HG03196 (cell line): ENCODE results near the gene TEX35.

Source experiments
- ATAC-seq: cut with Tn5 transposase; IDR thresholded peaks from one replicate; pipeline ENCODE4 v1.9.1; 2021; ENCODE audit not compliant: unreplicated experiment

TEX35 gene

DNA sequence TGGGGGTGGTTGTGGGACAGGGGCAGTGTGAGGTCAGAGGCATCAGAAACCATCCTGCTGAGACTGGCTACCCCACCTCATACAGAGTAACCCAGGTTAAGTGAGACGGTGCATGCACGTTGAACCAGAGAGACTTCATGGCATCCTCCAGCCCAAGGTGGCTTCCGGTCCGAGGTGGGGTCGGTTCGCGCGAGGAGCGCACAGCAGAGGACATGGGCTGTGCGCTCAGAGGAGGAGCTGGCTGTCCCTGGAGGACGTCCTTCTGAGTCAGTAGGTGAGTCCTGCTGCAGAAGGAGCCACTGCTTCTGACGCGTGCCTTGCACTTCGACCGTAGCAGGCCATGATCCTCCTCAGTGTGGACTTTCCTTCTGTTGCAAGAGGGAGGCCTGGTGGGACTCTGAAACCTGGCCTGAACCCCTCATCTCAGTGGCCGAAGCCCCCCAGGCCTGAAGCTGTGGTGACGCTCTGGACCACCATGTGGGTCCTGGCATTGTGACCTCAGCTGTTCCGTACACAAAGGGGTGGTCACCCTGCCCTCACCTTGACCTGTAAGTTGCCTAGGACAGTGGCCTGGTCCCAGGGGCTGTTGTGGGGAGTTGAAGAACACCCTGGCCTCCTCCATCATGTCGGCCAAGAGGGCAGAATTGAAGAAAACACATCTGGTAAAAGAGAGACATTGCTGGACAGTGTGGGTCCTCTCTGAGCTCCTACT lies at the start of gene TEX35:
TEX35 (plus strand) TSS at position 544 of the 712 bp plus-strand sequence; CDS start at position 624, 80 bp downstream.
- no peak for ATAC-seq

DNA sequence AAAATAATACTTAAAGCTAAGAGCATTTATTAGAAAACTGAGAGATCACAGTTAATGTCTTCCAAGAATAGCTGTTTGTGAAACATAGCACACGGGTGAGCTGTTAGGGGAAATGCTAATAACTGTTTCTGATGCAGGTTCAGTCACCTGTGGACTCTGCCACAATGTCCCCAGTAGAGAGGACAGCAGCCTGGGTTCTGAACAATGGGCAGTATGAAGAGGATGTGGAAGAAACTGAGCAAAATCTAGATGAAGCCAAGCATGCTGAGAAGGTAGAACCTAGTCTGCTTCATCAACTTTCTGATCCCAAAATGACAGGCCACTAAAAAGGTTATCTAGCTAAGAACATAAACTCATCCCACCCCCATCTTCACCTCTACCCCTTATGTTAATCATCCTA lies 48.8 kb upstream of the TEX35 start:
- ATAC-seq: no peak

DNA sequence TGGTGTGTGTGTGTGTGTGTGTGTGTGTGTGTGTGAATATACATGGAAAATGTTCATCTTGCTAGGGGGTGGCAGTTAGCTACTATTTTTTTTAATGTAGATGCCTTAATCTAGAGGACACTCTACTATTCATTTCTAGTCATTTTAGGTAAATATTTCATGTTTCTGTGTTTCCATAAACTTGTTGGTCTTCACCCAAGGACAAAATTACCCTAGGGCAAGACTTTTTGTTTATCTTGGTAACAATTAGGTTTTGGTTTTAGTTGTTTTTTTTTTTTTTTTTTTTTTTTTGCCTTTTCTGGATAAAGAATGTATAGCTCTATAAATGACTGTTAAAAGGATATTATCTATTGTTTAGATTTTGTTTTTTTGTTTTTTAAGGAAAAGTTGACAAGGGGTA lies 48.3 kb upstream of the TEX35 start:
- no peak for ATAC-seq

DNA sequence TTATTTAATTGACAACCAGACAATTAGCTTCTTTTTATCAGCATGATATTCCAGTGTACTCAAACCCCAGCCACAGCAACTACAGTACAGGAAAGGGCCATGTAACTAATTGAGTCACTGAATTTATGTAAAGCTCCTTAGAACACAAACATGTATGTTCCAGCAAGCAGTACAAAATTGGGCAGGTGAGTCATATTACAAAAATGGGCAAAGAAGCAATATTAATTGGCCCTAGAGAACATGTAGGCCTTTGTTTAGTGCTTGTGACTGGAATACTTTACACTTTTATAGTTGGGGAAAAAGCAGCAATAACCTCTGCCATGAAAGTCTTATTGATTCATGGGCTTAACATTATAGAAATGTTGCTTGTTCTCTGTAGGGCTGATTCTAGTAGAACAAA lies 47.9 kb upstream of the TEX35 start:
- no peak for ATAC-seq

DNA sequence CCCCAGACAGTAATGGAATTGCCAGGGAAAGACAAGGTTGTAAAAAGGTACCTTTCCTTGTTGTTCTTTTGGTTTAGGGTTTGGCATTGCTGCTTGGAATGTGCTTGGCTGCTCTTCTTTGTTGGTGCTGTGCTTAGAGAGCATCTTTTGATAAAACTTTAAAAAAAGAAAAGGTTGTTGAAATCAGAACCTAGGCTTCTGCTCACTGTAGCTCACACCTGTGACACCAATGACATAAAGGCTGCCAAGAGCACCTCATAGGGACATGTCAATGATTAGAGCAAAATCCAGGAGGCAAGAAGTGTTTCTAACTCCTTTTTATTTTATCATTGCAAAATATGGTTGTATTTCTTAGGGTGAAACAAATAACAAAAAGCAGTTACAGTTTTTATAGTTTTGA lies 45.1 kb upstream of the TEX35 start:
- no peak for ATAC-seq

DNA sequence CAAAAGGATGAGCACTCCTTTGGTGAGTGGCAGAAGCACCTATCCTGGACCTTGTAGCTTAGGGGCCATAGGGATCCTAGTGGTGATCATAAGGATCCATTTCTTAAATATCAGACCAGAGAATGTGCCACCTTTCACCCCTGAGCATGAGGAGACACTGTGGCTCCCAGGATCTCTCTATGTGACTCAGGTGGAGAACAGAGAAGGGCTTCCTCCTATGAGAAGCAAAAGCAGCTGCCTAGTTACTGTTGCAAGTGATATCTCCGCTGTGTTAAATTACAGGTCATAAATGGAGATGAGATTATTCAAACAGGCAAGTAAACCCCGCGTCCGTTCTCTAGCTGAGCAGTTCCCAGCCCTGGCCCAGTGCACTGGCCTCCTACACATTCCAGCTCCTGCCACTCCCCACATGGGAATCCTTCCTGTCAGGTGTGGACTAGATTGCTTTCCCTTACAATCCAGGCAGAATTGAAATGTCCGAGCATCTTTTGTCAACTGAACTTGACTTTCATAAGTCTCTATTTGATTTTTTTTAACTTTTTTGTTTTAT lies 42.4 kb upstream of the TEX35 start:
- ATAC-seq: no peak

DNA sequence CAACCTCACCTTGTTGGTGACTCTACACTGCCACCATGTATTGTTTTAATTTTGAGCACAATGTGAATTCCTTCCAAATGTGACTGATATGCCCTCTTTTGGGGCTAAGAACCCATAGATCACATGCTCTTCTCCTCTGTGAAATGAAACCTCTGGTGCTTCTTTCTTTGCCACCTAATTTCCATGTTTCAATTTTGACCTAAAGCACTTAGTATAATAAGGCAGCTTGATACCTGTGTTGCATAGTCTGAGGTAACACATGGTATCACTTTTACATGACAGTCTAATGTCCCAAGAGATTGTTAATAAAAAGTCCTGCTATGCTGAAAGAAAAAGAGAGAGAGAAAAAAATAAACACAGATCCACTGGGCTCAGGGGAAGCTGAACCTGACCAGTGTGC lies 40.4 kb upstream of the TEX35 start:
- no peak for ATAC-seq

DNA sequence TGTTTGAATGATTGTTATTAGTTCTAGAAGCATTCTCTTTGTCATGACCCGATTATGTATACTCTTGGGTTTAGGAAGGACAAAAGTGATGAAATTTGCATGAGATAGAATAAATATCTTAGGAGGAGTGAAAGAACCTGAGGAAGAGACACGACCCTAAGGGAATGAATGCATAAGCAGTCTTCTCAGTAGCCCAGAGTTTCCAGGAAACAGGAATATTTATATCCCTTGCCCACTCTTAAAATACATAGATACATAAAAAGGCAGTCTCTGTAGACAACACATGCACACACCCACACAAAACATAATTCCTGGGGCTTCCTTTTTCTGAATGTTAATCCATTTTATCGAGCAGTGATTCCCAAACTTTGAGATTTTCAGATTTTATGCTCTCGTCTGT lies 35.5 kb upstream of the TEX35 start:
- ATAC-seq: no peak

DNA sequence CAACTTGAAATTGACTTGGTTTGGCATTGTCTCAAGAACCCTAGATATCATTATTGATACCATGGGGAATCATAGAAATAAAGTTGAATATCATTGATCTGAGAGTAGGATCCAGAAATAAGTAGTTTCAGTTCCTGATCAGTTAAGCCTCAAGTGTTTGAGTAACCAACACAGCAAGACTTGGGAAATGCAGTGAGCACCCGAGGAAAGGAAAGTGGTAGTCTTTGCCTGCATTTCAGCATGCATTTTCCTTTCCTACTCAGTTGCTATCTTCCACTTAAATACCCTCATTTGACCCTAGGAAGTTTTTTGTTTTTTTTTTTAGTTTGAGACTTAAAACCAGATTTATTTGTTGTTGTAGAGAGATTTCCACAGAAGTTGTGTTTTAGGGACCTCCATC lies 35.1 kb upstream of the TEX35 start:
- no peak for ATAC-seq

DNA sequence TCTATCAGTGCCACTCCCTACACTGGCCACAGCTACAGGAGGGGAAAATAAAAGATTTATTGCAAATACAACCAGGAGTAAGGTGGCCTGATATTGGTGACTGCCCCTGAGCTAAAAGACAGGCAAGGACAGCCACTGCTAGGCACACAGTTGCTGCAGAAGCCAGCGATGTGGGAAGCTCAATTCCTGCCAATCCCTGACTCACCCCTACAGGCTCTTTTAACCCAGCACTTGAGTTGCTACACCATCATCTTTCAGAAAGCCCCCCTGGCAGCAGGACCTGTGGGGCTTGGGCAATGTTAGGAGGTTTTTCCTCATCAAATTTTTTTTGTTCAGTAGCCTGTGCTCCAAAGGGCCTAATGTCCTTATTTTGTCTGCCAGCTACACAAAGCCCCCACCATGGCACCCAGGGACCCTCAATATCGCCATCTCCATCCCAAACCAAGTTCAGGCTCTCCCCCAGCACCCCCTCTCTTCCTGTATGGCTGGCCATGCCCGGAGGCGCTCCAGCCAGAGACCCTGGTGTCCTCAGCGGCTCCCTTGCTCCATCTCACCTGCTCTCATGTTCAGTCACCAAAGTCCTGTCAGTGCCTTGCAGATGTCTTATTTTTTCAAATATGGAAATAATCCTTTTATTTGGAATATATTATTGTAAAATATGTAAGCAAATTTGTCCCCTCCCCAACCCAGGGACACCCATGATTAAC lies 29.5 kb upstream of the TEX35 start:
- ATAC-seq: no peak

DNA sequence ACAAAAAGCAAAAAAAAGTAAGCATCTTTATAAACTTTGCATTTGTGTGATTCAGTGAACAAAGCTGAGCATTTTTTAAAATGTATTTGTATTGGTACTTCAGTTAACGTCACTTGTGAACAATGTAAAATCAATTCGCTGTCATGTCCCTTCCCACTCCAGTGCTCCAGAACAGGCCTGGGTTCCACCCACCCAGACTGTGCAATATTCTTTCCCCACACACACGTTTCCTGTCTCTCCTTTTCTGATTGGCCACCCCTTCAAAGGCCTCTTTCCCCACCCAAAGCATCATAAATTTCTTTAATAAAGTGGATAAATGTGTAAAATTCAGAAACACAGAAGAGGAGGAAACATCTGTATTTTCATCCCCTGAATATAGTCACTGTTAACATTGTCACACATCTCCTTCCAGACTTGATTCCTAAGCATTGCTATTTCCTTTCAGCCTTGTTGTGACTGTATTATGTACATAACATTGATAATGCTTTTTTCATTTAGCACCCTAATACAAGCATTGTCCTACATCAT lies 28.1 kb upstream of the TEX35 start:
- no peak for ATAC-seq

DNA sequence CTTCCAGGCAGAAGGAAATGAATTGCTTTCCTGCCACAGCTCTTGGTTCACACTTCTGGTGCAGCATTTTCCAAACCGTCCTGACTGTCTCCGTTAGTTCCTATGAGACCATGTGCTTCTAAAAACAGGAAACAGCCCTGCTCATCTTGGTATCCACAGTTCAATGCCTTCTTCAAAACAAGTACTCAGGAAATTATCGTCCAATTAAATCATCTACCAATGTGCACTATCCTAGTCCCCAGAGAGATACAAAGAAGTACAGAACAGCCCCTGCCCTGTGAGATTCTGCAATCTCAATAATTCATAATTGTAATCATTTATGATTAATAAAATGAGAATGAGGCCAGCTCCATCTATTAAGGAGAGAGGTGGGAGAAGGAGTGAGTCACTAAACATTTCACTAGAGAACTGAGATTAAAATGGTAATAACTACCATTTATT lies 27.3 kb upstream of the TEX35 start:
- no peak for ATAC-seq

DNA sequence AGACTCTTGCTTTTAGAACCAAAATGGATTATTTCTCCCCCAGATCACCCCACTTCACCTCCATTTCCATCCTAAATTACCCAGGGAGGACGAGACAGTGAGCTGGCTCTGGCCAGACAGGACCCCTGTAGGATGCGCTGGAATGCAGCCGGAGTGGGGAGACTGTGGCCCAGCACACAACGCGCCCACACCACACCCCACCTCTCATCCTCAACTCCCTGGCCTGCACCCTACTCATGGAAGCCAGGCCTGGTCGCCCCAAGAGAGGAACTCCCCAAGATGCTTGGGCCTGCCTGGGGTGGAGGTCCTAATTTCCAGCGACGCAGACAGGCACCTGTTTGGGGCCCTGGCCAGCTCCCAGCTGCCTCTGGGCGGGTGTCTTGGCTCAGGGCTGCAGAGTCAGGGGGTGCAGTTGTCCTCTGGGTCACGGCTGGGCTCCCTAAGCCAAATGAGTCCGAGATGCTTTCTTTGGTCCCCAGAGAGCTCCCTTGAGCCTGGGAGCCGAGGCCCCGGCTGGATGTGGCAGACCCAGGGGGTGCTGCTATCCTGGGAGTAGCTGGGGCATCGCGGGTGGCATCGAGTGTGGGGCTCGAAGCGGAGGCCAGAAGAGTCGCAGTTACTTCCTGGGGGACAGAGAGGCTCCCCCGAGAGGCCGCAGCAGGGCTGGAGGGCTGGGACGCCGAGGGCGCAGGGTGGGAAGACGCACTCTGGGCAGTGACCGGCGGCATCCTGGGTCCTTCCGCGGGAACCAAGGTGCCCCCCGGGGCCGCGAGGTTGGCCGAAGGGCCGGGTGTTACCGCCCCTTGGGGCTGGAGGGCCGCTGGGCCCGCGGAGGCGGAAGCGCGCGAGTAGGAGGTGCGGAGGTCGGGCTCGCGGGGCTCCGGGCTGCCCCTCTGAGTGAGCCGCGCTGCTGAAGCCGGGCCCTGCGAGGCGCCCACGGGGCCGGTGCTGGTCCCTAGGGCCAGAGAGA lies 26.5 kb upstream of the TEX35 start:
- ATAC-seq: no peak

DNA sequence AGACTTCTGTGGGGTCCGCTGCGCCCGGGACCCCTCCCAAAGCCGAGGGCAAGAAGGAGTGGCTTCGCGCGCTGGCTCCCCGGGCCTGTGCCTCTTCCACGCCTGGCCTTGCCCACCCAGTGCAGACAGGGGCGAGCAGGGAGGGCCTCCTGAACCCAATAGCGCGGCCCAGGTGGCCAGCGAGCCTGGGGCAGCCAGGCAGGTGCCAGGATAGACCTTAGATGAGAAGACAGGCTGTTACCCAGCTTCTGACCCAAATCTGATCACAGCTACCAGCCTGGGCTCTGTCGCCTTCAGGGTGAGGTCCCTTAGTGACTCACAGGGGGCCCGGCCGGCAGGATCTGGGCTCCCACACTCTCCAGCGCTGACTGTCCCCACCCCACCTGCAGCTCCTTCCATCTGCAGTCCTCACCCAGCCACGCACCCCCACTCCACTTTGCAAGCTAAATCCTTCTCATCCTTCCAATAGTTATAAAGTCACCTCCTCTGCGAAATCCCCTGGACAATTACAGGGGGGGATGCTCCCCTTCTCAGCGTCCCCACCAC lies 25.8 kb upstream of the TEX35 start:
- ATAC-seq: no peak

DNA sequence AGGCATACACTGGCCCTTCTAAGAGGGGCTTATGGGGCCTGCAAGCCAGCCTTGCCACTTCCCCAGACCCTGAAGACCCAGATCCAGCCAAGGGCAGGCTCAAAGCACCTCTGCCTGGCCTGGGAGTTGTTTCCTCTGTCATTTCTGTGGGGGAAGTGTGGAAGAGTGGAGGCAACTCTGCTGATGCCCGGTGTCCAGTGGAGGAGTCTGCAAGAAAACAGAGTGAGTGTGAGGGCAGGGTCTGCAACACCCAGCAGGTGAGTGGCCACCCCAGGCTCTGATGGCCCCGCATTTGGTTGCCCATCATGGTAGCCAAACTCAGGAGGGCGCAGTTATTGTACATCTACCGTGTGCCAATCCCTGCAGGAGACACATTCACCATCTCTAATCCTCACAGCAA lies 24.5 kb upstream of the TEX35 start:
- no peak for ATAC-seq

DNA sequence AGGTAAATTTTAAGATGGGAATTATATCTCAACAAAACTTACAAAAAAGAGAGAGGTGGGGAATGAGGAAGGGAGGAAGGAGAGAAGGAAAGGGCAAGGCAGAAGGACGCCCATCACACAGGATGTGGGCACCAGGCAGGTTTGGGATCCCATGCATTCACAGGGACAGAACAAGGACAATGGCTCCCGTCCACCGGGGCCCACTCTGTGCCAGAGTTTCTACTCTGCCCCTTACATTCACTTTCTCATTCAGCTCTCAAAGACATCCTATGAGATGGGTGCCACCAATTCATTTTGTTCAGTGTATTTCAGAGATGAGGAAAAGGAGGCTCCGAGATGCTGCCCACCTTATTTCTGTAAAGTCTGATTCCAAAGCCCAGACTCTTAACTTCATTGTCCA lies 23.5 kb upstream of the TEX35 start:
- no peak for ATAC-seq

DNA sequence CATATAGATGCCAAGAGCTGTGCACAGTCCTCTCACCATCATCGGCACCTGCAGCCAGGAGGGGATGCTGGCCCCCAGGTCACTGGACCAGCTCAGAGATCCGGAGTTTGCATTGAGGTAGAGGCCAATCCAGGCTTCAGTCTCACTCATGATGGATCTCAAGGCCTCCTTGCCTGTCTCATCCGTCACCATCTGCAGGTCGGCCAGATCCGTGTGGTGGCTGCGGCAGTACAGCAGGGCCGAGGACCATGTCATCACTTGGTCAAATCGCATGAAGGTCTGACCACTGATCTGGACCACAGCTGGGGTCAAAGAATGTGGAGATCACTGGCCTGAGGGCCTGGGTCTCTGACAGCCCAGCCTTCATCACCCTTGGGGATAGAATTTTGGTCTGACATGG lies 22.8 kb upstream of the TEX35 start:
- no peak for ATAC-seq

DNA sequence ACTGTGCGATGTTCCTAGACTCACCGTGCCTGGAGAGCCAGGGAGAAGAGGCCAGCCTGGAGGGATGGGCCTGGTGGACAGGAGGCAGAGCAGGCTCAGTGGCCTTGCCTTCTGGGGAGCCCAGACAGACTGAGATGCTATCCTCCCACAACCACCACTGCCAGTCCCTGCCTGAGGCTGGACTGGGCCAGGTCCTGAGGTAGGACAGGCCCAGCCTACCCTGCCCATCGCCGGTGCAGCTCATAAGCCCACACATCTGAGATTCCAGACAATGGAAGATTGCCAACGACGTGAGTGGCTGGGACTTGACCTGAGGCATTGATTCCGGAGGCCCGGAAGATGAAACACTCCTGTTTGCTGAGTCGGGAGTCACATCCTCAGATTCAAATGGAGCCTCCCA lies 21.9 kb upstream of the TEX35 start:
- ATAC-seq: no peak

DNA sequence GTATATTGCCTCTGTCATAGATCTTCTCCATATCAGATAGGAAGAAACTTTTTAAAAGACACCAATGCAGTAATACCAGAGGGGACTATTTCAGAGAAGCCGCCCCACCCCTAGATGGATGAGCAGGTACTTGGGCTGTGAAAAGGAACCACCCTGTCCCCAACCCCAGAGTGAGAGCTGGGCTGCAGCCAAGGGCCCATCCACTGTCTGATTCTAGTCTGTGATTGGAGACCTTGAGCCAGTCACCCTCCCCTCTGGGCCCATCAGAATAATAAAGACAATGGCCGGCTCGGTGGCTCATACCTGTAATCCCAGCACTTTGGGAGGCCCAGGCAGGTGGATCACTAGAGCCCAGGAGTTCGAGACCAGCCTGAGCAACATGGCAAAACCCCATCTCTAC lies 21.2 kb upstream of the TEX35 start:
- ATAC-seq: no peak

DNA sequence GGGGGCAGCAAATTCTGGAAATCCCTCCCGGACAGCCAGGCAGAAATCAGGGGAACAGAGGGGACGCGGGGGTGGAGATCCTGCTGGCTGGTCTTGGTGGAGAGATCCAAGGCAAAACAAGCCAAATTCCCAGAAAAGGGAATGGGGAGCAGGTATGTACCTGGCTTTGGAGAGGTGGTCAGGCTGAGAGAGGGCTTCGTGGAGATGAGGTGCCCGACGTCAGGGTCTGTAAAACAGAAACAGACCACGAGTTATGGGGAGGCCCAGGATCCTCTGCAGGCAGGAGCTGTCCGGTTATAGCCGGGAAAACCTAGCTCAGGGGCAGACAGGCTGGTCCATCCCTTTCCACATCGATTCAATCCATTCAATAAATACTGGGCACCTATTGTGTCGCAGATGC lies 20.6 kb upstream of the TEX35 start:
- ATAC-seq: no peak

DNA sequence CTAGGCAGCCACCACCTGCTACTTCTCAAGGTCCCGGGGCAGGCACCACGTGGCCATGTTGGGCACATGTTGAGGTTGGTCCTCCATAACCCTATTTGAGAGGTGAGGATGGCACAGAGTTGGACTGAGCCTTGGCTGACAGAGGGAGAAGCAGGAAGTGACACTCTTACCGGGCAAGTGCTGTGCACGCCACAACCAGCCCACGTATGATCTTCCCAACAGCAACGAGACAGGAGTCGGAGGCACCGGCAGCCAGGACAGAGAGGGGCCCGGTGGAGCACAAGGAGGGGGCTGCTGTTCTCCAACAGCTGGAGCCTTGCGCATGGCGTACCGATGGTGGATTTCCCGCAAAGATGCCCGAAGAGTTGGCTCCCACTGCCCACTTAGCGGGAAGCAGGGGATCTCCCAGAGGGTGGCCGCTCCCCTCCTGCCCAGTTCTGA lies 19.6 kb upstream of the TEX35 start:
- ATAC-seq: no peak
